Stimulated activated CD4-positive, alpha-beta T cell treated with anti-CD3 and anti-CD28 coated beads, Interleukin-15, amount 100 ng/mL, for 1 hour (primary cell): ENCODE results near the gene TMPRSS9.

Experiments
- DNase-seq, 2 donors: peaks; one replicate each; pipeline ENCODE4 v3.0.0-alpha.2; 2020; ENCODE audit warnings: low read depth in 1 of 2, low spot score in 1 of 2

Gene TMPRSS9

GRCh38 chr19:2358548-2359173, 1.4 kb upstream of the TMPRSS9 start:
- DNase-seq, result no peak

GRCh38 chr19:2360833-2361232, 768 bp downstream of the TMPRSS9 start:
- DNase-seq, result no peak

GRCh38 chr19:2361246-2362045, 1.4 kb downstream of the TMPRSS9 start:
- no peak for DNase-seq

- DNase-seq, result no peak
Measured at GRCh38 chr19:2362046-2362969, 2.2 kb downstream of the TMPRSS9 start.

- no peak for DNase-seq
Measured at GRCh38 chr19:2362970-2363300, 2.9 kb downstream of the TMPRSS9 start.

- no peak for DNase-seq
Measured at GRCh38 chr19:2363419-2363818, 3.4 kb downstream of the TMPRSS9 start.

GRCh38 chr19:2365201-2365970, 5.3 kb downstream of the TMPRSS9 start:
- no peak for DNase-seq

- DNase-seq, result no peak
Measured at GRCh38 chr19:2371656-2372055, 11.6 kb downstream of the TMPRSS9 start.

GRCh38 chr19:2372076-2372612, 12.1 kb downstream of the TMPRSS9 start:
- DNase-seq, result no peak

- no peak for DNase-seq
Measured at GRCh38 chr19:2374808-2375207, 14.7 kb downstream of the TMPRSS9 start.

- DNase-seq, result no peak
Measured at GRCh38 chr19:2375353-2376121, 15.5 kb downstream of the TMPRSS9 start.

GRCh38 chr19:2376784-2377519, 16.9 kb downstream of the TMPRSS9 start:
- no peak for DNase-seq

- DNase-seq, result no peak
Measured at GRCh38 chr19:2380567-2380966, 20.5 kb downstream of the TMPRSS9 start.

- no peak for DNase-seq
Measured at GRCh38 chr19:2381148-2381820, 21.2 kb downstream of the TMPRSS9 start.

GRCh38 chr19:2382530-2383222, 22.6 kb downstream of the TMPRSS9 start:
- no peak for DNase-seq

GRCh38 chr19:2385053-2385721, 25.1 kb downstream of the TMPRSS9 start:
- no peak for DNase-seq
